Stimulated activated CD4-positive, alpha-beta T cell treated with anti-CD3 and anti-CD28 coated beads, Interleukin-15, amount 100 ng/mL, for 24 hours (primary cell): ENCODE data around the gene UVRAG.
"Not testable (repeated sequence)": the region's sequence is repeated elsewhere in the genome, so short reads cannot be mapped to it uniquely, and the experiment has no call there.

Experiments used
- DNase-seq: peaks from one replicate; pipeline ENCODE4 v3.0.0-alpha.2; 2020

The UVRAG gene

GRCh38 chr11:76081084-76081483 is 266.1 kb downstream of the UVRAG start:
- not testable (repeated sequence) for DNase-seq

DNA sequence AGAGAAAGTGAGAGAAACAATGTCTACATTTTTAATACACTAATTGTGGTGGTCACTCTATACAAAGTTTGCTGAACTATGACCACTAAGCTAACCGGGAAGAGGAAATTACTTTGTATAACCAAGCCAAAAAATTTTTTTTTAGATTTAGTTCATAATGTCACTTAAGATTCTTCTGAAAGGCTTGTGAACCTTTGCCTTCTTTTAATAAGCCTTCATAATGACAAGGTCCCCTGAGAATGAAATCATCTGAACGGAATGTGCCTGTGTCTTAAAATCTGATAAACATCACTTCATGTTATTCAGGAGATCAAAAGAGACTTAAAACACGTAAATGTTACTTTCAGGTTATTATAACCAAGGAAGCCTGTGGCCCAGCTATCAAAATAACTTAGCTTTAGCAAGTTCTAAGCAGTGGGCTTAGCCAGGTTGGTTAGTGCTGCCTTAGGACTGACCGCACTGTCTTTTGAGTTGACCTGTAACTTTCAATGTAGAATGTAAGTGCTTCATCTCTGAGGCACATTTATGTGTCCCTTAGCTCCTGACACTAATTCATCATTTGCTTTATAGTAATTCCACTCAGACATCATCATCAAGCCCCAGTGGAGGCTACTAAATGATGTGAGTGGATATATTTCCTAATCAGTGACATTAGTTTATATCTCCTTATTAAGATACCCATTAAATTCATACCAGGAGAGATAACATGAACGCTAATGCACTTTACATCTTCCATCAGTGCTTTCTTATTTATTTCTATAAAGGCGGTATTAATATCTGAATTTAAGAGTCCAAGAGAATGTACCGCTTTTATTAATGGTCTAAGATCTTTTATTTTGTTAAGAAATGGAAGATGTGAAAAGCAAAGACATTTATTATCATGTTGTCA is 268.8 kb downstream of the UVRAG start:
- DNase-seq: no peak

DNA sequence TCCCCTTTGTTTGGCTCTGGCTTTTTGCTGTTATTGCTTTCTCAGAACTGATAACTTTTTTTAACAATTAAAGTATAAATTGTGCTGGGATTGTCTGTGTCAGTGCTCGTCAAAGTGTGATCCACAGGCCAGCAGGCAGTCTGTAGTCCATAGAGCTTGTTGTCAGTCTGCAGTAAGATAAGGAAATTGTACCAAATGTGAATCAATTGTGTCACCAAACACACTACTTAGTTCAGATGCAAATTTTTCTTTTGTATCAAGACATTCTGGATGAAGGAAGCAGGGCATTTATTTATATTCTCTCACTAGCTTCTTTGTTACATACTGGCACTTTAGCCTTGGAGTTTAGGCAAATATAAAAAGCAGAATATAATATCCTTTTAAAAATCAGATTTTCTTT is 270.3 kb downstream of the UVRAG start:
- no peak for DNase-seq

DNA sequence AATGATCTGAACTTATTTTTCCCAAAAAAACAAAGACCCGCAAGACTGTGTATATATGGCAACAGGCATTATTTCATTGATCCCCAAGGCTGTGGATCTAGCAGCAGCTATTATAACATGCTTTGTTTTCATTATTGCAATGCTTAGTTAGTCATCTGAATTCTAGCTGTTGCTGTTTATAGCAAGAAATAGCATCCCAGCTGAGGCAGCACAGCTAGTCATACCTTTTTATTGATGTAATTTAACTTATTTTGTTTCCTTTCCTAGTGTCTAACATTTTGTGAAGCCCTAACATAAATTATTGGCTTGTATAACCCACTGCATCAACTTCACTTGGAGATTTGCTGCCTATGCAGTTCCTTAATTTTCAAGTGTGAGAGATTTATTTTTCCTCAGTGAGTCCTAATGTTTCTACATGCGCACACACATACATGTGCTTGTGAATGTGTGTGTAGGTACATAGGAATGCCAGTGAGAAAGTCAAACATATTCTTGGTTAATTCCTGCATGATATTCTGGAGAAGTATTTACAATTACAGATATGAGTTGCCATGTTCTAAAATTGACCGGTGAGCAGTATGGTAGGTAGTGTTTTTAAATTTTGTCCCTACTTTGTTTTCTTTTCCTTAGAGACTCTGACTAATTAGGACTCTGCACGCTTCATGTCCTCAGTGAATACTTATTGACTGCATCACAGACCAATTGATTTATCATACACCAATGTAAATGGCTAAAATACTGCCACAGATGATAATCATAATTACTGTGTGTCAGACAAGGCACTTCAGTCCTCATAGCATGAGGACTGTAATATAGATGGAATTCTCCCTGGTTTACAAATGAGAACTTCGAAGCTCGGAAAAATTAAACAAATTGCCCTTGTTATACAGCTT is 272.0 kb downstream of the UVRAG start:
- no peak for DNase-seq

- DNase-seq: no peak
These were observed 272.7 kb downstream of the UVRAG start for GRCh38 chr11:76087749-76088148.

DNA sequence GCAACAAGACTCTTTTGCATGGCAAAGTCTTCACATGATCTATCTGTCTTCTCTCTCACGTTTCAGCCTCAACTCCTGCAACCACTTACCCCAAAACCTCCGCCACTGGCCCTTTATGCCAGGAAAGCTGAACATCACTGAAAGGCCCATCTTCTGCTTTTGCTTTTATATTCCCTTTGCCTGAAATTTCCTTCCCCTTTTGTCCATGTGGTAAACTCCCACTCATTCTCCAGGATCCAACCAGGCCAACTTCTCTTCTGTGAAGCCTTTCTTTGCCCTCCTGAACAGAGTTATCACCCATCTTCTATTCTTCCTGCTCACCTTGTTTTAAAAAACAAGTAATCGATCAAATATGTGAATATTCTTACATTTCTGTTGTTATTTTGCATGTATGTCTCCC is 273.5 kb downstream of the UVRAG start:
- no peak for DNase-seq

DNA sequence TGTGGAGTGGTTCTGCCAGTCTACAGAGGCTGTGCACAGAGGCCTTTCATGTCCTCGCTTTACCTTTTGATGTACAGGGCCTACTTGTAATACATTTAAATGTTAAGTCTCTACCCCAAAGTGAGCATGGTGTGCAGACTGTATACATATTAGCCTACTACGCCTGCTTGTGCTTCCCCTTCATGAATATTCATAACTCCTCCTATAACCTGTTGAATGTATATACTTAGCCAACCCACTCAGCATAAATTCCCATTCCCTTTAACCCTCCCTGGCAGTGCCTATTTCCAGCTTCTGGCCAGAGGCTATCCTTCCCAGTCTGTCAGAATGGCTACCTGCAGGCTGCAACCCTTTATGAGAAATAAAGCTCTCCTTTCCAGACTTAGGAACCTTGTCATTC is 275.2 kb downstream of the UVRAG start:
- no peak for DNase-seq

GRCh38 chr11:76090821-76091220 is 275.8 kb downstream of the UVRAG start:
- no peak for DNase-seq

- no peak for DNase-seq
These were observed 279.7 kb downstream of the UVRAG start for GRCh38 chr11:76094740-76095139.

DNA sequence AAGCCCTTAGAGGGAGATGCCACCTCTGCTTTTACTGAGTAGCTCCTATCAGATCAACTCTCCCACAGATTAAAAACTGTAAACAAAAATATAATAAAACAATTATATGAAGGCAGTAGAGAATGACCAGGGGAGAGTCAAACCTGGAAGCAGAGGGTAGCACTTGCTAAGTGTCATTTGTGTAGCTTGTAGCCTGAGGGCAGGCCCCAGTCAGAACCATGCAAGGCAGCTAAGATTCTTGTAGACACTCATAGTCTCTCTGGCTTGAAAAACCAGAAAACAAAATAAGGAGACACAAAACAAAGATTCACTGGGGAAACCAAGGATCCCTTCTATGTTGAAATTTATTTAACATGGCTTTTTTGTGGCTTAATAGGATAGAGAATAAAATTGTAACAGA is 280.9 kb downstream of the UVRAG start:
- no peak for DNase-seq

- DNase-seq: no peak
These were observed 281.5 kb downstream of the UVRAG start for GRCh38 chr11:76096552-76096951.

DNA sequence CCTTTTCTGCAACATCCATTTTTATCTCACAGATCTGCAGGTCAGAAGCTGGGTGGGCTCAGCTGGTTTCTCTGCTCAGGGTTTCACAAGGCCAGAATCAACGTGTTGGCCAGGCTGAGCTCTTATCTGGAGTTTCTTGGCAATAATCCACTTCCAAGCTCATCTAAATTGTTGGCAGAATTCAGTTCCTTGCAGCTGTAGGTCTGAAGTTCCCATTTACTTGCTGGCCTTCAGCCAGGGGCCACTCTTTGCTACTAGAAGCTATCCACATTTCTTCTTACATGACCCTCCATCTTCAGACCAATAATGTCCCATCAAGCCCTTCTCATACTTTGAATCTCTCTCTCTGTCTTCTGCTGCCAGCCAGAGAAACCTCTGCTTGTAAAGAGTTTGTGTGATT is 287.8 kb downstream of the UVRAG start:
- DNase-seq: no peak

DNA sequence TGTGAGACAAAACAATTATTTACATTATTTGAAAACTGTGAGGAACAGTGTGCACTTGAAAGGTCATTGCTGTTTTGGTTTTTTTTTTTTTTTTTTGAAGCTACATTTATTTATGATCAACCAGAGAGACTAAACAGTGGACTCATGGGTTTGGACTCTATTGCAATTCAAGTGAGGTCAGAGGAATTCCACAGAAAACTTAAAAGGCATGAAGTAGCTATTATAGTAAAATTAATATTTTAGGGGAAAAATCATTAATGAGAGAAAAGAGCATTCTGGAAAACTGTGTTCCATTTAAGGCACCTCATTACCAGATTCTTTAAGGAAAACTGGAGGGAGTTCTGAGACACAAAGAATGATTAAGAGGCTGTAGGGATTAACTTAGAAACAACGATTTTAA is 288.4 kb downstream of the UVRAG start:
- no peak for DNase-seq

- no peak for DNase-seq
These were observed 289.3 kb downstream of the UVRAG start for GRCh38 chr11:76104285-76104684.

DNA sequence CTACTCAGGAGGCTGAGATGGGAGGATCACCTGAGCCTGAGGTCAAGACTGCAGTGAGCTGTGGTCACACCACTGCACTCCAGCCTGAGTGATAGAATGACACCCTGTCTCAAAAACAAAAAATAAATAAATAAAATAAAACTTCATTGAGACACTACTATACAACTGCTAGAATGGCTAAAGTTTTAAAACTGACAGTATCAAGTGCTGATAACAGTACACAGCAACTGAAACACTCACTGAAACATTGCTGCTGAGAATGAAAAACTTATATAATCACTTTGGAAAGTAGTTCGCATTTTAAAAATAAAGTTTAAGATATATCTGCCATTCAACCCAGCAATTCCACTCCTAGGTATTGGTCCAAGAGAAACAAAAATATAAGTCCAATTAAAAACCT is 290.6 kb downstream of the UVRAG start:
- DNase-seq: no peak

DNA sequence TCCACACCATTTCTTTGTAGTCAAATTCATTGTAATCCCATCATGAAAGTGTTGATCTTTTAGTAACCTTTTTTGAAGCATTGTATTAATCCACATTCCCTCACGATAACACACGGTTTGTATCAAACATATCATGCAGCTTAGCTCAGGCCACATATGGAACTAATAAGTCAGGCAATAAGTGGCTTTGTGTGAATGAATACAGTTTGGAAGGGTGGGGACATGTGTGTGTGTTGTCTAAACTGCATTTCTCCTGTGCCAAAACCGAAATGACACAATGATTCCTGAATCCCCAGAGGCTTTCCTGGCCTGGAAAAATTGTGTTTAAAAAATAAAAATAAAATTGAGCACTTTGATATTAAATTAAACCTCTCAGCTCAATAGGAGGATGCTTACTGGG is 293.0 kb downstream of the UVRAG start:
- no peak for DNase-seq

GRCh38 chr11:76114238-76114637 is 299.2 kb downstream of the UVRAG start:
- no peak for DNase-seq

- DNase-seq: no peak
These were observed 300.5 kb downstream of the UVRAG start for GRCh38 chr11:76115555-76115954.

- no peak for DNase-seq
These were observed 304.0 kb downstream of the UVRAG start for GRCh38 chr11:76119032-76119431.

GRCh38 chr11:76119779-76120178 is 304.8 kb downstream of the UVRAG start:
- no peak for DNase-seq

DNA sequence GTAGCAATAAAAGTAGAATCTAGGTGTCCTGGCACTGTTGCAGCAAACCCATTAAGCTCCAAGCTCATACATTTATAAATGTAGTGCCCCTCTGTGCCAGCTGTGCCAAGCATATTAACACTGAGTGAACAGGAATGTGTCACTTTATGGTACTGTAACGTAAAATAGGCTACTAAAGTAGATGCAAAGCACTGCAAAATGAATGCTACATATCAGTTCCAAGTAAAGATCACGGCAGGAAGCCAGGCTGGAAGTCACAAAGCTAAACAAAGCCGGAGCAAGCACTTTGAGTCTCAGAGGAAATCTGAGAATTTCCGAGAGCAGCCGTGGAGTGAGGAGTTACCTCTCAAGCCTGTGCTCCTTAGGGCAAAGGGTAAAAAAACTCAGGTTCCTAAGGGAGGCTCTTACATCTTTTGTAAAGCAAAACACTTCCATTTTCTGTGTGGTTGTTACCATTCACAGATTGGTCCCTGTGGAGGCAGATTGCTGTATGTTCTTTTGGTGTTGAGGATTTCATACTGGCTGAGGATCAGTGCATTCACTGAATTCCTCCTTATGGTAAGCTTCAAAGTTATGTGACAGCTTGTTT is 305.6 kb downstream of the UVRAG start:
- DNase-seq: no peak

- DNase-seq: no peak
These were observed 308.2 kb downstream of the UVRAG start for GRCh38 chr11:76123248-76123647.

- DNase-seq: no peak
These were observed 310.1 kb downstream of the UVRAG start for GRCh38 chr11:76124905-76125770.
